HCT116 (cell line): ENCODE data around the gene FAM13A.

Experiments used
- CTCF ChIP-seq, 3 experiments: fragments of 200-600 bp in 1 of 3; sonication (generic) in 1 of 3; IDR thresholded peaks in 2 of 3; conservative IDR thresholded peaks in 1 of 3; 2 replicates each; pipeline ENCODE4 v1.5.1; 2012 to 2017; ENCODE audit warnings: low read depth in 2 of 3, low read length in 2 of 3, antibody characterized with exemption in 1 of 3, borderline replicate concordance in 1 of 3, control low read depth in 1 of 3, mild to moderate bottlenecking in 1 of 3, mixed read lengths in 1 of 3, mixed run types in 1 of 3, moderate library complexity in 1 of 3; ENCODE audit not compliant: insufficient read depth in 1 of 3
- EZH2 ChIP-seq: fragments of 200-600 bp; sonication (generic); IDR thresholded peaks from 2 replicates; pipeline ENCODE4 v1.6.1; 2017; ENCODE audit warnings: antibody characterized with exemption, mixed run types
- POLR2A ChIP-seq: IDR thresholded peaks from 2 replicates; pipeline ENCODE4 v1.7.0; 2011; ENCODE audit warnings: borderline replicate concordance; ENCODE audit not compliant: insufficient read depth, insufficient read length; ENCODE audit errors: extremely low read depth
- POLR2AphosphoS5 ChIP-seq: IDR thresholded peaks from 2 replicates; pipeline ENCODE4 v1.6.1; 2011; ENCODE audit warnings: mild to moderate bottlenecking, low read depth, low read length, moderate library complexity
- SIN3A ChIP-seq: IDR thresholded peaks from 2 replicates; pipeline ENCODE4 v1.6.1; 2012; ENCODE audit warnings: low read depth
- SP1 ChIP-seq: IDR thresholded peaks from 2 replicates; pipeline ENCODE4 v1.6.1; 2012; ENCODE audit warnings: low read depth
- YY1 ChIP-seq: IDR thresholded peaks from 2 replicates; pipeline ENCODE4 v1.6.1; 2011; ENCODE audit warnings: low read length, low read depth, moderate library complexity, mild to moderate bottlenecking; ENCODE audit not compliant: insufficient replicate concordance; ENCODE audit errors: extremely low read depth
- ZFX ChIP-seq: fragments of 450-650 bp; IDR thresholded peaks from 2 replicates; pipeline ENCODE4 v1.6.1; 2017

GRCh38 chr4:88718098-88718497 is 338.9 kb downstream of the FAM13A start:
- no peak for TF ChIP-seq CTCF (IDR thresholded peaks at IDR 0.05 in 2 of 3, conservative IDR thresholded peaks at IDR 0.05 in 1 of 3; ENCODE audit: borderline replicate concordance in 1 of 3, insufficient read depth in 1 of 3, low read depth in 2 of 3, low read length in 2 of 3)
- no peak for TF ChIP-seq ZFX
- no peak for TF ChIP-seq EZH2
- no peak for TF ChIP-seq POLR2A
- TF ChIP-seq POLR2AphosphoS5: no peak
- no peak for TF ChIP-seq SIN3A
- no peak for TF ChIP-seq SP1
- TF ChIP-seq YY1: no peak
